ENCODE measurements around the gene ABHD12.

Gene ABHD12

DNA sequence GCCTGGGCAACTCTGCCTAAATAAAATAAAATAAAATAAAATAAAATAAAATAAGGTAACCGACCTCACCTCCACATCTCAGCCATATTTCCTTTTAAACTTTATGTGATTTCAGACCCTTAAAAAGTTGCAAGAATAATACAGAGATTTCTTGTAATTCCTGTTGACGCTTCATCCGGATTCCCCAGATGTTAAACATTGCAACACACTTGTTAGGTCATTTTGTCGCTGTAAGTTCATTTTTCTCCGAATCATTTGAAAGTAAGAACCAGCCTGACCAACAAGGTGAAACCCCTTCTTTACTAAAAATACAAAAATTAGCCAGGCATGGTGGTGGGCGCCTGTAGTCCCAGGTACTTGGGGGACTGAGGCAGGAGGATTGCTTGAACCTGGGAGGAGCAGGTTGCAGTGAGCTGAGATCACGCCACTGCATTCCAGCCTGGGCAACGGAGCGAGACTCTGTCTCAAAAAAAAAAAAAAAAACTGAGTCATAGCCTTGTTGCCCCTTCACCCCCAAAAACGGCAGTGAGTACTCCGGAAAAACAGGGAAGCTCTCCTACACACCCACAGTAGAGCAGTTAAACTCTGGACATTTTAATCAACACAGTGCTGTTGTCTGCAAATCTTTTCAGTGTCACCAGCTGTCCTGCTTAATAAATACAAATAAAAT lies 136.9 kb downstream of the ABHD12 start:
- DNase-seq, result no peak

DNA sequence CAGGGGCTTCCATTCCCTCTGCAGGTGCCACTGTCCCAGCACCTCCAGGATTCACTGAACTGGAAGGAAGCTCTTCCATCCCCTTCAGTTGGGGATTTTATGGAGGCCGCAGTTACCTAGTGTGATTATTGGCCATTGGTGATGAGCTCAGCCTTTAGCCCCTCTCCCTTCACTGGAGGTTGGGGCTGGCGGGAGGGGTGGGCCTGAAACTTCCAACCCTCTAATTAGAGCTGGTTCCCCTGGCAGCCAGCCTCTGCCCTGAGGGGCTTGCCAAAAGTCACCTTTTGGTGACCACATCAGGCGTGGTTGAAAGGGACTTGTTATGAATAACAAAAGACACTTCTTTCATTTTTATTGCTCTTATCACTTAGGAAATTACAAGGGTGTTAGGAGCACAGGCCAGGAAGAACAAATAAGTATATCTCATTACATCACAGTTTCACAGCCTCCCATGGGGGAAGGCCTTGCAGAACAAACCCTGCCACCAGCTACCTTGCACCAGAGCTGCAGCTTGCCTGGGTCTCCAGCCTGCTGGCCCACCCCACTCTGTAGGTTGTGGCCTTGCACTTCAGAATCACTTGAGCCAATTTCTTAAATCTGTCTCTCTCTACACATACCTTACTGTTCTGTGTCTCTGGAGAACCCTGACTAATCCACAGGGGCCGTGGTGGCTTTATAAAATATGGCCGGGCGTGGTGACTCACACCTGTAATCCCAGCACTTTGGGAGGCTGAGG lies 137.8 kb downstream of the ABHD12 start:
- no peak for DNase-seq

DNA sequence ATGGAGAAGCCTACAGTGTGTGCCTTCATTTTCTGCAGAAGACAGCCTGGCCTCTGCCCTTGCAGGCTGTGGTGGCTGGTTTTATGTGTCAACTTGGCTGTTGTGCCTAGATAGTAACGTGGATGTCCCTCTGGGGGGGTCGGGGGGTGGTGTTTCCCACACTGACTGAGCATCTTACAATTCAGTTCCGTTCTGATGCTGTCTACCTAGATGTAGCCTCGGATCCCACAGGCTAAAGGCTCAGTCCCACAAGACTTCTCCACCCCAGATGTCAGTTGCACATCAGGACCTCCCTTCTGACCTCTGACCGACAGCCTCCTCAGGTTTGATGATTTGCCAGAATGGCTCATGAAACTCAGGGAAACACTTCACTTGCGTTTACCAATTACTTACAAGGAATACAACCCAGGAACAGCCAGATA lies 138.4 kb downstream of the ABHD12 start:
- no peak for DNase-seq

GRCh38 chr20:25251558-25251957 lies 139.1 kb downstream of the ABHD12 start:
- DNase-seq, result no peak

DNA sequence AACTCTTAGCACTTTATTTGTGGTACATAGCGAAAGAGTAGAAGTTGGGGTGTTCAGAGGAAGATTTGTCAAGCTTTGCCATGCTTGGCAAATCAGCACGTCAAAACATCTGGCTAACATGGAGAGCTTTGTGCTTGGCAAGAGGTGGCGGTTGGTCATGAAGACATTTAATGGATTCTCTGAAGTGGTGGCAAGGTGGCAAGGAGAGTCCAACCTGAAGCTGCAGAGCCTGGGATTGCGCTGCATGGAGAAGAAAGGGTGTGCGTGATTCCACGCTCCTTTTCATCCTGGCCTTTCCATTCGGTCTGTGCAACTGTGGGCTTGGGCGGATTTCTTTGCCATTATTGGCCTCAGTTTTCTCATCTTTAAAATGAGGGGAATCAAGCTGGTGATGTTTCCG lies 139.6 kb downstream of the ABHD12 start:
- no peak for DNase-seq

DNA sequence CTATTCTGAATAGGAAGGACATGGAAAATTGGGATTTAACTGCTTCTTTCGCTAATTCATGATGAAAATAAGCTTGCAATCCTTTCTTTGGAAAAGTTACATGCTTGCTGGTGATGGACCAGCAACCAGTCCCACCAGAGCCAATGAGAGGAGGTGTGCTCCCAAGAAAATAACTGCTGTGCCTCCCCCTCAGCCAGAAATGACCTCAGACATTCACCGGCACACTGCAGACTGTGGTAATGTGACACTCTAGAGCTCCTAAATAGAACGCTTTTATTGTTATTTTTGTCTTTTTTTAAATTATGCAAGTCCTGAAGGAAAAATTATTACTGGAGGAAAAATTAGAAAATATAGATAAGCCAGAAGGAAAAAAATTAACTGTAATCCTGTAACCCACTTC lies 140.1 kb downstream of the ABHD12 start:
- no peak for DNase-seq
